Stimulated activated CD4-positive, alpha-beta T cell treated with anti-CD3 and anti-CD28 coated beads, Interleukin-12 subunit alpha, Interleukin-12 subunit beta, amount 100 ng/mL, for 4 hours (primary cell): ENCODE data around the gene WDR33.
"Not testable (repeated sequence)": the region's sequence is repeated elsewhere in the genome, so short reads cannot be mapped to it uniquely, and the experiment has no call there.

Source experiments
- DNase-seq: peaks from one replicate; pipeline ENCODE4 v3.0.0-alpha.2; 2020

Gene WDR33

DNA sequence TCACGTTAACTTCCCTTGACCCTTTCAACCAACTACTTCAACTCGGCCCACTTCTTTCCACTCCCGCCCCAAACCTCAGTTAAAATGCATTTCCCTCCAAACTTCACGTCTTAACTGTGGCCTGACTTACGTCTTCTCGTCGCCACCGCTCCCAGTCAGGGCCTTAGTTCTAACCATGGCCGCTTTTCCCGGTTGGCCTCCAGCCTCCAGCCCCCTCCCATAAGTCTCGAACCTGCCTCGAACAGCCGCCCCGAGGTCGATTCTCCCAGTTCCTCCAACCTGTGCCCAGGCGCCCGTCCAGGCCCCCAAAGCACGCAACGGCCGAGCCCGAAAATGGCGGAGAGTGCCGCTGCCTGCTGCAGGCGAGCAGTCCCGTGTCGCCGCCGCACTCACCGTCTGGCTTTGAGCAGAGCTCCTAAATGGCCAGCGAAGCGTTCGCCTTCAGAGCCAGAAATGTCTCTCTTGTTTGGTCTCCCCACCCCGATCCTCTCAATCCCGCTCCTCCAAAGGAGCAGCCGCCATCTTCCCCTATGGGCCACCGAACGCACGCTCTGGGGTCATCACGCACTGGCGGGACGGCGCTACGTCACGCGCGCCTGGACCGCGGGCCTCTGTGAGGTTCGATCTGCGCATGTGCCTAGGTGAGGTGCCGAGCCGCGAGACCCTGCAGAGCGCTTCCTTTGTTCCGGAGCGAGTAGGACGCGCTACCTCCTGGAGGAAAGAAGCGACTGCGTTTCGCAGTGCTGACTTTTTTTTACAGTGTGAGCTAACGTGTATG lies at the start of gene WDR33:
Gene WDR33, minus strand, starts transcription at position 553 of the 778 bp plus-strand sequence. CDS start 40,190 bp downstream, outside the sequence.
- DNase-seq: peak; percentile 92

DNA sequence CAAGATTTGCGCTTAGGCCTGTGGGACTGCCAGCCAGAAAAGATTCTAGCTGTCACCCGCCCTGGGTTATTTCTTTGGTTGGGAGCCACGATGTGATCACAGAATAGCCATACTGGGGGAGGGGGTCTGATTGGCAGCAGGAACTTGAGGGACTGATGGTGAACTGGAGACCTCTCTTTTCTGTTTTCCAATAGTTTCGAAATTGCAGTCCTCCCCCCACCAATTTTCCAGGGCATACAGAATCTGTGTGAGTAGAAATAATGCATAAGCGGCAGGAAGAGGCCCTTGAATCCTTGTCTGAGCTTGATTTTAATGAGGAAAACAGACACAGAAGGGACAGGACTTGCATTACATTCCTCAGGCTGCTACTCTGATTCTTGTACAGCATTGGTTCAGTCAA lies 49.2 kb upstream of the WDR33 start:
- no peak for DNase-seq

DNA sequence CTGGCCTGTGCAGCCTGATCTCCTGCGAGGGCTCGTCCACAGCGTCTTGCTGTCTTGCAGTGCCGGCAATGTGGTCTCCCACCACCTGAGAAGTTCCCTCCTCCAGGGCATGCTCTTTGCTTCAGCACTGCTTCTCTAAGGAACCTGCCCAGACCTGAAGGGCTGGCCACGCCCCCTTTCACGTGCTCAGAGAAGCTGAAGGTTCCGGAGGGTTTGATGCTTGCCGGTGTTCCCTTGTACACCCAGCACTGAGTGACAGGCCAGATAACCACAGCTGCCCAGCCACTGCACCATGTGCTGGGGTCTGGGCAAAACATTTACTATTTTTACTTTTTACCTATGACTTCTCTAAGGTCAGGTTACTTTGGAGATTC lies 48.7 kb upstream of the WDR33 start:
- DNase-seq: peak; percentile 52

DNA sequence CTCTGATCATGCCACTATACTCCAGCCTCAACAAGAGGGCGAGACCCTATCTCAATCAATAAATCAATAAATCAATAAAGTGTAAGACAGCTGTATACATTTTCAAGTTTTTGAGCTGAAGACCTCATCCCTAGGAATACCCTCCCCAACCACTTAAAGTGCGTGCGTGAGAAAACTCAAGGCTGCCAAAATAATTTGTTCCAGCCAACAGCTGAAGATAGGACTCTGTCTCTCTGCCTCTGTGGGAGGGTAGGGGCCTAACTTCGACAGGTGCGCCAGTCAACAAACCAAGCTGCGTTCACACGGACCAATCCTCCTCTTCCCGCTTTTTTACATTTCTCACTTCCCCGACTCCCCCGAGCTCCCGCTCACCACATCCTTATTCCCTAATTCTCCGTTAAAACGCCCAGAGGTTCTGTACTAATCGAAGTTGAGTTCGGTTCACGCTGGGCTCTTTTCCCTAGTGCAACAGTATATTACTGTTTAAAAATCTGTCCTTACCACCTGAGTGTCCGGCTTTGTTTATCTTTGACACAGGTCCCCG lies 46.4 kb upstream of the WDR33 start:
- DNase-seq: peak; percentile 20

DNA sequence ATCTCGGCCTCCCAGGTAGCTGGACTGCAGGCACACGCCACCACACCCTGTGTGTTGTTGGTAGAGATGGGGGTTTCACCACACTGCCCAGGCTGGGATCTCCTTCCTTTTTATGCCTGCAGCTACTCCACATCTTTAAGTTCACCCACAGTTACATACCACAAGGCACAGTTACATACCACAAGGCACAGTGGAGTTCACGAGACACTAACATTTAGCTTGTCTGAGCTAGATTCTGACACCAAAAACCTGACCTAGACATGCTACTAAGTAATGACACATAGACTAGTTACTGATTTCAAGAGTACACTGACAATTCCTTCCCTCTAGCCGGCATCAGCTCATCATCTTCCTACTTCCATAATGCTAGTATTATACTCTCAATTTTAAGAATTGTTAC lies 42.7 kb upstream of the WDR33 start:
- DNase-seq: no peak

DNA sequence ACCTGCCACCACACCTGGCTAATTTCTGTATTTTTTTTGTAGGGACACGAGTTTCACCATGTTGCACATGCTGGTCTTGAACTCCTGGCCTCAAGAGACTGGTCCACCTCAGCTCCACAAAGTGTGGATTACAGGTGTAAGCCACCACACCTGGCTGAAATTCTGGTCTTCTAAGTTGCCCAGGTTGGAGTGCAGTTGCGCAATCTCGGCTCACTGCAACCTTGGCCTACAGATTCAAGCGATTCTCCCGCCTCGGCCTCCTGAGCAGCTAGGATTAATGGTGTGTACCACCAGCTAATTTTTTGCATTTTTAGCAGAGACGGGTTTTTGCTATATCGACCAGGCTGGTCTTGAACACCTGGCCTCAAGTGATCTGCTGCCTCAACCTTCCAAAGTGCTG lies 41.4 kb upstream of the WDR33 start:
- DNase-seq: no peak

DNA sequence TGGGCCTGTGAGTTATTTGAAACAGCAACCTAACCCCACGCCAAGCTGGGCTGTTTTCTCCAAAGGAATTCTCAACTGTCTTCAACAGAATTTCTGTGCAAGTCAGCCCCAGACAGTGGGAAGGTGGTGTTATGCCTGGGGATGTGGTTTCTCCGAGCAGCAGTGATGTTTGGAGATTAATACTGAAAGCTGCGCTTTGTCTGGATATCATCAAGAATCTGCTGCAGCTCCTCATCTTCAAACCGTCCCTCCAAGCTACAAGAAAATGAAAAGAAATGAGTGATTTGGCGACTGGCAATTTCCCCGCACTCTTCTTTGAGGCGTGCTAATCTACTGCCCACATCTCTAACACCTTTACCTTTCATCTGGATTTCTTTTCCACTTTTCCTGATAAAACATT lies 37.0 kb upstream of the WDR33 start:
- no peak for DNase-seq

DNA sequence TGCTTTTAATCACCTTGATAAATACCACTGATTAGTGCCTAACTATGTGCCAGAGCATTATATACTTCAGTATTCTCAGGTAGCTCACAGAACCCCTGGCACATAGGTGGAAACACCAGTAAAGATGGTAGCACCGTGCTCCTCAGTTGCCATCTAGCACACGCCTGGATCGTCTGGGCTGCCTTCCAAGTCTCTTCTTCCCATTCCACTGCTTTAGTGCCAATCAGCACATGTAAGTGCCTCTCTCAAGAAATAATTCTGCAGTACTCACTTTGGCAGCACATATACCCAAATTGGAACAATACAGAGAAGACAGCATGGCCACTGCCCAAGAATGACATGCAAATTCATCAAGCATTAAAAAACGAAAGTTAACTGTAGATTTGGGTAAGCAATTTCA lies 34.0 kb upstream of the WDR33 start:
- no peak for DNase-seq

DNA sequence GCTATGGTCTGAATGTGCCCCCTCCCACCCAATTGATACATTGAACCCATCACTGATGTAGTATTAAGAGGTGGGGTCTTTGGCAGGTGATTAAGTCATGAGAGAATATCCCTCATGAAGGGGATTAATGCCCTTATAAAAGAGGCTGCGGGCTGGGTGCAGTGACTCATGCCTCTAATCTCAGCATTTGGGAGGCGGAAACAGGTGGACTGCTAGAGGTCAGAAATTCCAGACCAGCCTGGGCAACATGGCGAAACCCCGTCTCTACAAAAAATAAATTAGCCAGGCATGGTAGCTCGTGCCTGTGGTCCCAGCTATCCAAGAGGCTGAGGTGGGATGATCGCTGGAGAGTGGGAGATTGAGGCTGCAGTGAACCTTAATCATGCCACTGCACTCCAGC lies 32.7 kb upstream of the WDR33 start:
- no peak for DNase-seq

DNA sequence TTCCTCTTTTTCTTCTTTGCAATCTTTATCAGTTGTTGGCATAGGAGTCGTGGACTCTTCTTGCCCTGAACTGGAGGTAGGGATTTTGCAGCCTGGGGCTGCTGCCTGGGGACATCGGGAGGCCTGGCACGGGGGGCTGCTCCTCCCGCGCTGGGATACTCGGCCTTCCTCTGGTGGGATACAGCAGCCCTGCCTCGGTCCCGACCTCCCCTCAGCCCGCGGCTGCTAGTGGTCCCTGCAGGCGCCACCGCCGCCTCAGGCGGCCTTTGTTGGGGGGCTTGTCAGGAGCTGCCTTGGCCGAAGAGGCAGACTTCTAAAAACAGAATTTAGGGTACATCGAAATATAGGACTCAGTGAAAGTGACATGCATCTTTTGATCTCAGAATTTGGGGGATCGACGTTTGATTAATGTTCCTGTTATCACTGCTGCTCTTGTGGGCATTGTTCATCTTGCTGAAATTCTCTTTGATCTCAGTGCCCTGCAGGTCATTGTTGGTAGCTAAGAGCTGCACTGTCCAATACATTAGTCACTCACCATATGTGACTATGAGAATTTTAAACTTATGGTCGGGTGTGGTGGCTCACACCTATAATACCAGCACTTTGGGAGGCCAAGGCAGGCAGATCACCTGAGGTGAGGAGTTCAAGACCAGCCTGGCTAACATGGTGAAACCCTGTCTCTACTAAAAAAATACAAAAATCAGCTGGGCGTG lies 30.7 kb upstream of the WDR33 start:
- no peak for DNase-seq

DNA sequence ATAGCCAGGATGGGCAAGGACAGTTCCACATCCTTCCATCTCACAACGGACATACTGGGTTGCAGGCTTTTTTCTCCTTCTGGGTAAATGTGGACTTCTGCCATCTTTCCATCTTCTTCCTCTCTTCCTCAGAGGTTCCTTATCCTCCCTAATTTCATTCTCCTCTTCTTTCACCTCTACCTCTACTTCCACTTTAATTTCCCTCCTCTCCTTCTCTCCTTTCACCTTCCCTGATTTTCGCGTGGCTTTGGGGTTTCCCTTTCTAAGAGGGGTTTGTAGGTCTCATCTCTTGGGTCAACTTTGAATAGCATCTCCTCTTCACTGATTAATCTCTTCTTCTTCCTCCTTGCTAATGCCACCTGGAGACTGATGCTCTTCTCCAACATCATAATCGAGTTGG lies 29.9 kb upstream of the WDR33 start:
- no peak for DNase-seq

DNA sequence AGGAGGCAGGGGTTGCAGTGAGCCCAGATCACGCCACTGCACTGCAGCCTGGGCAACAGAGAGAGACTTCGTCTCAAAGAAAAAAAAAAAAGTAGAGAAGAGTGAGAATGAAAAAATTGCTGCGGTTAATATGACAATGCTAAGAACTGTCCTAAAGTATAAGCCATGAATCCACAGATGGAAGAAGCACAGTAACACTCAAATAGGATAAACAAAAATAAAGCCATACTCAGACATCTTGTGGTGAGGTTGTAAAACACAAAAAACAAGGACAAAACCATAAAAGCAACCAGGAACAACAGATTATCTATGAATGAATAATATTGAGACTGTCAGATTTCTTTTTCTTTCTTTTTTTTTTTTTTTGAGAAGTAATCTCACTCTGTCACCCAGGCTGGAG lies 24.0 kb upstream of the WDR33 start:
- DNase-seq: no peak

DNA sequence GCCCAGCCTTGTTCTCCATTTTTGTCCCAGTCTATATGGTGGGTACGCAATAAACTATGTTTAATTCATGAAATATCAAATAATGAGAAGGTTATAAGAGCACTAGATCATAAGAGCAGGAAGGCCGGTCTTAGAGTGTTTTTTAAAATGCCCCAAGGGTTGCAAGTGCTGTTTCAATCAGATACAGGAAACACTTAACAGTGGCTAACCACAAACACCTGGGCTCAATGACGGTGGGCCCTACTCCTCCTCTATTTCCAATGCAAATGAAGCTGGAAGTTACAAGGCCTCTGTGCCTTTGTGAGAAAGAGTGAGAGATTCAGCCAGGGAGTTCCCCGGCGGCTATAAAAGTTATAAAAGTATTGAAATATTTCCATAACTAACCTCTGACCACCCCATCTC lies 18.9 kb upstream of the WDR33 start:
- DNase-seq: peak; percentile 31

DNA sequence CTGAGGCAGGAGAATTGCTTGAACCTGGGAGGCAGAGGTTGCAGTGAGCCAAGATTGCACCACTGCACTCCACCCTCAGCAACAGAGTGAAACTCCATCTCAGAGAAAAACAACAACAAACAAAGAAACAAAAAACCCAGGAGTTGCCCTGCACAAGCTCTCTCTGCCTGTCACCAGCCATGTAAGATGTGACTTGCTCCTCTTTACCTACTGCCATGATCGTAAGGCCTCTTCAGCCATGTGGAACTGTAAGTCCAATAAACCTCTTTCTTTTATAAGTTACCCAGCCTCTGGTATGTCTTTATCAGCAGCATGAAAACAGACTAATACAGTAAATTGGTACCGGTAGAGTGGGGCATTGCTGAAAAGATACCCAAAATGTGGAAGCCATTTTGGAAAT lies 15.7 kb upstream of the WDR33 start:
- not testable (repeated sequence) for DNase-seq

DNA sequence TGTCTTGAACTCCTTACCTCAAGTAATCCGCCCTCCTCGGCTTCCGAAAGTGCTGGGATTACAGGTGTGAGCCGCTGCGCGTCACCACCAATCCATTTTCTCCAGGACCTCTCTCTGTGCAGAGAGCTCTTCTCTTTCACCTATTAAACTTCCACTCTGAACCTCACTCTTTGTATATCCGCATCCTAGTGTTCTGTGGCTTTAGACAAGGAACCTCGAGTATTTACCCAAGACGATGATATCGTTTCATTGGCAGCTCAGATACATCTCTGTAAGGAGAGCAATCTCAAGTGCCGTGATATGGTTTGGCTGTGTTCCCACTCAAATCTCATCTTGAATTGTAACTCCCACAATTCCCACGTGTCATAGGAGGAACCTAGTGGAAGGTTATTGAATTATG lies 15.1 kb upstream of the WDR33 start:
- no peak for DNase-seq

DNA sequence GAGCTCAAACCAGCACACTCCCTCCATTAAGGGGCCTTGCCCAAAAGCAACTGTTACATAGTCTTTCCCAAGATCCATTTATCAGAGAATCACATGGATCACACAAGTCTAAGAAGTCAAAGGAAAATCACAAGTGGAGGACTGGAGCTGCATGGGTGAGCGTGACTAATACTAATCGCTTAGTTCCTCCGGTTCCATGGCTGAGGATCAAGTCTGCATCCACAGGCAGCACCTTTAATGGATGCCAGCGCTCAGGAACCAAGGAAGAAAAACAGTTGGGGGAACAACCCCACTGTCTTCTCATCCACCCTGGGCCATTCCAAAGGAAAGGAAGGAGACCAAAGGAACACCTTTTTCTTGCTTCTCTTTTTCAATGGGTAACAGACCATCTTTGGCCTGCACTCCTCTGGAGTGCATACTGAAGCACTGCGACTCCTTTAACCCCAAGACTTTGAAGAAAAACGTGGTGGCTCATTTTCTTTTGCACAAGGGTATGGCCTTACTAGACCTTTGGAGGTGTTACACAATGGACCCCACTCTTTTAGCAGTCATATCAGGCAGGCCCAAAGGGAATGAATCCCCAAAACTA lies 9.2 kb upstream of the WDR33 start:
- no peak for DNase-seq

DNA sequence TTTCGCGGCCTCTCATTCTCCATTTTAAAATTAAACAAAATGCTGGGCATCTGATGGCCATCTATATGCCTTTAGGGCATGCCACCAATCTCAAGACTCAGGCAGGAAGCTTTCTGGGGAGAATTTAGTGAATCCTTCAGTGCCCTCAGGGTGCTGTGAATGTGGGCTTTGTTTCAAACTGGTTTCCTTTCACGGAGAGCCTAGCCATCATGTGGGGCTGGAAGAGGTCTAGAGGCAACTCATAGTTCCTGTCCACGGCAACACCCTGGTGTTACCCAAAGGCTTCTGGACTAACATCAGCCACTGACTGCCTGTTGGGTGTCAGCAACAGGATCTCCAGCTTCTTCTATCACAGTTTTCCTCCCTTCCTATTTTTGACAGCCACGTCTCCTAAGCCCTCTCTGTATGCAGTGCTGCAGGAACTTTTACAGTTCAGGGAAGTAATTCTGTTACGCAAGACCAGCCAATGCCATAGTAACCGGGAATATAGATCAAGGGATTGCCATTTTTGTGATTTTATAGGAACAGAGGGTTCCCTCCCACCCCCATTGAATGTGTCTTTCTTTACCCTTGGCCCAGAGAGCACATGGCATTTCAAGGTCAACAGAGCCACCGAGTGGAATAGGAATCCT lies 7.9 kb upstream of the WDR33 start:
- no peak for DNase-seq

DNA sequence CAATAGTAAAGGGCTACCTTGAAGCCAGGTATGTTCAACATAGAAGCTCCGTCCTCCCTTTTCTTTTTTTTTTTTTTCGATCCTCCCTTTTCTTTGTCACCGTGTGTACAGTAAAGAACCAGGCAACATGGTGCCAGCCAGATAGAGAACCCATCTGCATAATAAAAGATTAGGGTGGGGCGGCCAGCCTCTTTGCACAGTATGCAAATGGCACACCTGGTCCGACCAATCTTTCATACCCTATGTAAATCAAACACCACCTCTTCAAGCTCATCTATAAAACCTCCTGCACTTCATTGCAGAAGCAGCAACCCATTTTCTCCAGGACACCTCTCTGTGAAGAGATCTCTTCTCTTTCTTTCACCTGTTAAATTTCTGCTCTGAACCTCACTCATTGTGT lies 7.3 kb upstream of the WDR33 start:
- DNase-seq: no peak

DNA sequence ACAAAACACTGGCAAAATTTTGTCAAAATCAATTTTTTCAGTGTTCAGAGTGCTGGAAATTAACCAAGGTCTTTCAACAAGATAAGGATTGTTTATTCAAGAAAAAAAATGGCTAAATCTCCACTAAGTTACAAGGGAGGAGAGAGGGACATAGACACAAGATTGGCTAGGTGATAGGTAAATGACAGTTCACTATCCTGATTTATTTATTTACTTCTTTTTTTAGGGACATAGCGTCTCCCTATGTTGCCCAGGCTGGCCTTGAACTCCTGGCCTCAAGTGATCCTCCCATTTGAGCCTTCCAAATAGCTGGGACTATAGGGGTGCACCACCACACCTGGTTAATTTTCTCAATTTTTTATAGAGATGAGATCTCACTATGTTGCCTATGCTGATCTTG lies 3.7 kb upstream of the WDR33 start:
- no peak for DNase-seq

DNA sequence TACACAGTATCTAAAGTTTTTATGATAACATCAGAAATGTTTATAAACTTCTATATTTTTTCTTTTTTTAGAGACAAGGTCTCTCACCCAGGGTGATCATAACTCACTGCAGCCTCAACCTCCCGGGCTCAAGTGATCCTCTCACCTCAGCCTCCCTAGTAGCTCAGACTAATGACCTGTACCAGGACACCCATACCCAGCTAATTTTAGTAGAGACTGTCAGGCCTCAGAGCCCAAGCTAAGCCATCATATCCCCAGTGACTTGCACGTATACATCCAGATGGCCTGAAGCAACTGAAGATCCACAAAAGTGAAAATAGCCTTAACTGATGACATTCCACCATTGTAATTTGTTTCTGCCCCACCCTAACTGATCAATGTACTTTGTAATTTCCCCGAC lies 1.5 kb upstream of the WDR33 start:
- DNase-seq: not testable (repeated sequence)

DNA sequence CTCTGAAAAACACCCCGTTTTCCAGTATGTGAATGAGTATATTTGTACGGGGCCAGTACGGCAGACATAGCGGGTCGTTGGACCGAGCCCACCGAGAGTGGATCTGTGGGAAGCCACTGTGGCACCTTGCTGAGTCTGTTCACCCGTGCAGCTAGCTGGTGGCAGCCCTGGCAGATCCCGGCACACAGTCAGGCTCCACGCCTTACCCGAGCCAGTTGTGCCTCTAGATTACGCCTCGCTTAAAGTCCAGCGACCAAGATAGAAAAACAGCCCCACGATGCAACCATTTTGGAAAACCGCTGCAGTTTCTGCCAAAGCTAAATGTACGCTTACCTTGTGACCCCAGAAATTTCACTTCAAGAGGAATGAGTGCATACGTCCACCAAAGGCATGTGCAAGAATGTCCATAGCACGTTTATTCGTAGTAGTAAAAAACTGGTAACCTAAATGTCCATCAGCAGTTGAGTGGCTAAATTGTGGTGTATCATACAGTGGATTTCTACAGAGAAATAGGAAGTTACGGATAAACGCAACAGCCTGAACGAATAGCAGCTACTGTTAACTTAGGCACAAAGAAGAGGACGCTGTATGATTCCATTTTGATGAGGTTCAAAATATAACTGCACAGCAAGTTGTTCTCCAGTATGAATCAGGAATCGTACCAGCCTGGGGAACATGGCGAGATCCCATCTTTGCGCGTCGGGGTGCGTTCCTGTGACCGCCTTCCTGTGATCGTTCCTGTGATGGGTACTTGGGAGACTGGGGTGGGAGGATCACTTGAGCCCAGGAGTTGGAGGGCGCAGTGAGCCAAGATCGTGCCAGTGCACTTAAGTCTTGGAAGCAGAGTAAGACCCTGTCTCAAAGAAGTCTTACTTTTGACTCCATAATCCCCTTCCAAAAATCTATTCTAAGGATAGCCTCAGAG lies 688 bp upstream of the WDR33 start:
- no peak for DNase-seq

DNA sequence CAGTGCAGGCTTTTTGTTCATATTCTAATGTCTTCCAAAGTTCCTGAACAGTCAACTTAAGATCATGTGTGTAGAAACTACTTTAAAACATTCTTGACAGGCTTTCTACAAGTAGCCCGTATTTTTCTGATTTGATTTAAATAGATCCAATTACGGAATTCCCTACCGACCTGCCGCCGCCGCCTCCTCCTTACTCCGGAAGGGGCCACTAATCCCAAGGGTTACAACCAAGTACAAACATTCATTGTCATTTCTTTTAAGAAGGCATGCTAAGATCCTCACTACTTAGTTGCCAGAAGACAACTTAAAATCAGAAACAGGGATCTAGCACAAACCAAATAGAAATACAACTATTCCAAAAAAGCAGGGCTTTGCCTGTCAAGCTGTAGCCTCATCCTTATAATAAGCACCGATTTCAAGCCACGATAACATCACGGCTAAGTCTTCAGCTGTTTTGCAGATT lies 784 bp downstream of the WDR33 start:
- no peak for DNase-seq
